NOMO-1 treated with dmso at 0.1 percent for 144 hours (cell line): ENCODE measurements around the gene CDC42BPB.
"Not testable (repeated sequence)": the region's sequence is repeated elsewhere in the genome, so short reads cannot be mapped to it uniquely, and the experiment has no call there.

Source experiments
- DNase-seq: peaks from one replicate; lab custom pipeline; 2025; ENCODE audit not compliant: unreplicated experiment; lab: John Stamatoyannopoulos, UW

The CDC42BPB gene

DNA sequence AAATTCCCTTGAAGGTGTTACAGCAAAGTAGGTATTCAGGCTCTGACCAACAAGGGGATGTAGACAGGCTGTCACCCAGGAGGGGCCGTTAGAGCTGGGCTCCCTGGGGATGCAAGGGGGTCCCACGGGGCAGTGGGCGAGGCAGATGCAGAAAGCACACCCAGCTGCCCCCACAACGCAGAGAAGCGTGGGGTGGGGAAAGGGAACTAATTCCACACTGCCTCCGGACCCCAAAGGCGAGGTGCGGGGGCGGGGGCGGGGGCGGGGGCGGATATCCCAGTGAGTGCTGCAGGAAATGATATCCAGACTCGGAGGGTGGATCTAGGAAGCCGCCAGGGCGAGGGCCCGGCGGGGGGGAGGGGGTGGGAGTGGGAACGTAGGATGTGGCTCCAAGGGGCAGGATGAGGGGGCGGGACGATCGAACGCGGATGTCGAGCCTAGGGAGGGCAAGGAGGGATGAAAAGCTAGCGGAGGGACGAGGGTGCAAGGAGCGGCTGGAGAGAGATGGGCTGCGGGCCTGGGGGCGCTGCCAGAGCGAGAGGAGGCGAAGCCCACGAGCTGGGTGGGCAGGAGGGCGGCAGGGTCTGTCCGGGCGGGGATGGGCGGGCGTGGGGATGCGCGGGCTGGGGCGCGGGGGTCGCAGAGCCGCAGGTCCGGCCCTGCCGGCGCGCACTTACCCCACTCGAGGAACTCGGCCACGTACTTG, 874 bp downstream of the CDC42BPB start:
- no peak for DNase-seq

GRCh38 chr14:103055695-103056094, 1.7 kb downstream of the CDC42BPB start:
- DNase-seq: no peak

- peak; percentile 20 for DNase-seq
These were observed 4.9 kb downstream of the CDC42BPB start for GRCh38 chr14:103052407-103052806.

DNA sequence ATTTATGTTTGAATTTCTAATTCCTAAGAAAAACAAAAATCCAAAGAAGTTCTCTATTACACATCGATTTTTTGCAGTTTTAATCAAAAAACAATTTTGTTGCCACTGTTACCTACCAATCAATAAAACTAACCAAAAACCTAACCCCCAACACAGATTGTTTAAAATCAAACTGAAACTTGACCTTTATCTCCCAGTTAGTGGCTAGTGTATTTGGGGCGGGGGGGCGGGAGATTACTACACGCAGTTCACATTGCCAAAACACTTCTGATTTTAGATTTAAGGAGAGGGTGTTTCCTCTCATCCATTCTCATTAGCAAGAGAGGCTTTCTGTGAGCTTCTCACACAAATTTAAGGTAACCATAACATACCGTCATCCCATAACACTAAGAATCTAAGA, 6.4 kb downstream of the CDC42BPB start:
- DNase-seq: no peak

GRCh38 chr14:103047453-103047852, 9.9 kb downstream of the CDC42BPB start:
- not testable (repeated sequence) for DNase-seq

DNA sequence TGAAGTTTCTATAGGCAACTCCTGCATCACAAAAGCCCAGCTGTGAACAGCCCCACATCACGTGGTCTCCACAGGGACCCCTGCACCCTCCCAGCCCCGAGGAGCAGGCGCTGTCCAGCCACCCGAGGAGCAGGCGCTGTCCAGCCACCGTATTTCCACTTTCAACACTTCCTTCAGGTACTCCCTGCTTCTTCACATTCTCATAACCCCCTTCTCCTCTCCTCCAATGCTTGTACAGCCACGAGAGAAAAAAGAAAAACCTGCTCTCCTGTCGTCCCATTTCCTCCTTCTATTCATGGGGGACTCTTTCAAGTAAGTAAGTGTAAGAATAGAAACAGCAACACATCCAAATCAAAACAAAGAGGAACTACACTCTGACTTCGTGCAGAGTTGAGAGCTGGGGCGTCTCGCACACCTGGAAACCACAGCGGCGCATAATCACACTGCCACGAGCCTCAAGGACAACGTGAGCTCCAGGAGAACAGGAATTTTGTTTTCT, 11.9 kb downstream of the CDC42BPB start:
- DNase-seq: no peak

- DNase-seq: no peak
These were observed 13.9 kb downstream of the CDC42BPB start for GRCh38 chr14:103043257-103044015.

DNA sequence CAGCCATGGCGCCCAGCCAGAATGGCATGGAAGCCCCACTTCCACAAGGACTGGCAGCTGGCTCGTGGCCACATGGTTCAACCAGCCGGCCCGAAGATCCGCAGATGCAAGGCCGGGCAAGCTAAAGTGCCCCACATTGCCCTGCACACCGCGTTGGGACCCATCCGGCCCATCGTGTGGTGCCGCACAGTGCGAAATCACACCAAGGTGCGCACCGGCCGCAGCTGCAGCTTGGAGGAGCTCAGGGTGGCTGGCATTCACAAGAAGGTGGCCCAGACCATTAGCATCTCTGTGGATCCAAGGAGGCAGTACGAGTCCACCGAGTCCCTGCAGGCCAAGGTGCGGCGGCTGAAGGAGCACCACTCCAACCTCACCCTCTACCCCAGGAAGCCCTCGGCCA, 15.9 kb downstream of the CDC42BPB start:
- no peak for DNase-seq

GRCh38 chr14:103033681-103034096, 23.7 kb downstream of the CDC42BPB start:
- DNase-seq: no peak

- no peak for DNase-seq
These were observed 25.4 kb downstream of the CDC42BPB start for GRCh38 chr14:103031956-103032355.

- DNase-seq: no peak
These were observed 25.8 kb downstream of the CDC42BPB start for GRCh38 chr14:103031566-103031911.

DNA sequence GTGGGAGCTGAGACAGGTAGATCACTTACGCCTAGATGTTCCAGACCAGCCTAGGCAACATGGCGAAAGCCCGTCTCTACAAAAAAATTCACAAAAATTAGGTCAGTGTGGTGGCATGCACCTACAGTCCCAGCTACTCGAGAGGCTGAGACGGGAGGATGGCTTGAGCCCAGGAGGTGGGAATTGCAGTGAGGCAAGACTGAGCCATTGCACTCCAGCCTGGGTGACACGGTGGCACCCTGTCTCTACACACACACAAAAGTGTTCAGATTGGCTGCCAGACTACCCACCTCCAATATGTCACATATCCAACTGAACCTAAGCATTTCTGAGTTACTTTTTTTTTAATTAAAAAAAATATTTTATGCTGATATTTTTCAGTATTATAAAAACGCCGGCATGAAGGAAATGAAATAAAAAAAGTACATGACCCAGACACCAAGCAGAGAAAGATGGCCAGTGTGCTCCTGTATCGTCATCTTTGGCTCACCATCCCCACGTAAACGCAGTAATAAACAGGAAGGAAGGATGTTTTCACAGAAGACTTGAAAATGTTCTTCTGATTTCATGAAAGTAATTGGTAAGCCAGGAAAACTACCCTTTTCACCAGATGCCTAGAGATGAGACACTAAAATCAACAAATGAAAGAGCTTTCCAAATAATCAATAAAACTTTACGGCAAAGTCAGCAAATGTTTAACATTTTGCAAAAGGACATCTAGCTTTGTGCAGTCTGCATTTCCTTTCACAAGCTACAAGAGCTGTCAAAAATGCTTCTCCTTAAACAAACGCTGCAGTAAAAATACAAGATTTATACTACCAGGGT, 26.4 kb downstream of the CDC42BPB start:
- no peak for DNase-seq

GRCh38 chr14:103029936-103030335, 27.4 kb downstream of the CDC42BPB start:
- no peak for DNase-seq

GRCh38 chr14:103028772-103029171, 28.6 kb downstream of the CDC42BPB start:
- DNase-seq: no peak

- DNase-seq: no peak
These were observed 29.1 kb downstream of the CDC42BPB start for GRCh38 chr14:103028161-103028767.

DNA sequence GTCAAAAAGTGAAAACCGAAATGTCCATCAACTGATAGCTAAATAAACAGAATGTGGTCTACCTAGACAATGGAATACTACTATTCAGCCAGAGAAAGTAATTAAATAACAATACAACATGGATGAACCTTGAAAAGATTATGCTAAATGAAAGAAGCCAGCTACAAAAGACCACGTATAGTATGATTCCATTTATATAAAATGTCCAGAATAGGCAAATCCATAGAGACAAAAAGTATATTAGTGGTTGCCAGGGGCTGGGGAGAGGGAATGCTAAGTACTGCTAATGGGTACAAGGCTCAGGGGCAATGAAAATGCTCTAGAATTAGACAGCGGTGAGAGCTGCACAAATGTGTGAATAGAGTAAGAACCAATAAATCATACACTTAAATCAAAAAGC, 29.9 kb downstream of the CDC42BPB start:
- DNase-seq: no peak

DNA sequence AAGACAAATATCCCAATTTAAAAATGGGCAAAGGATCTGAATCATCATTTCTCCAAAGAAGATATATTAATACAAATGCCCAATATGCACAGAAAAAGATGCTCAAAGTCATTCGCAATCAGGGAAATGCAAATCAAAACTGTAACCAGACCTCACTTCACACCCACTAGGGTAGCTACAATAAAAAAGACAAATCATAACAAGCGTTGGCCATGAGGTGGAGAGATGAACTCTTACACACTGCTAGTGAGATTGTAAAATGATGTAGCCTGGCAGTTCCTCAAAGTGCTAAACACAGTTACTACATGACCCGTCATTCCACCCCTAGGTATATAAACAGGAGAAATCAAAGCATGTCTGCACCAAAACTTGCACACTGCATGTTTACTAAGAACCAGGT, 30.4 kb downstream of the CDC42BPB start:
- no peak for DNase-seq

GRCh38 chr14:103026196-103026595, 31.2 kb downstream of the CDC42BPB start:
- DNase-seq: not testable (repeated sequence)

- DNase-seq: no peak
These were observed 33.4 kb downstream of the CDC42BPB start for GRCh38 chr14:103023881-103024473.

DNA sequence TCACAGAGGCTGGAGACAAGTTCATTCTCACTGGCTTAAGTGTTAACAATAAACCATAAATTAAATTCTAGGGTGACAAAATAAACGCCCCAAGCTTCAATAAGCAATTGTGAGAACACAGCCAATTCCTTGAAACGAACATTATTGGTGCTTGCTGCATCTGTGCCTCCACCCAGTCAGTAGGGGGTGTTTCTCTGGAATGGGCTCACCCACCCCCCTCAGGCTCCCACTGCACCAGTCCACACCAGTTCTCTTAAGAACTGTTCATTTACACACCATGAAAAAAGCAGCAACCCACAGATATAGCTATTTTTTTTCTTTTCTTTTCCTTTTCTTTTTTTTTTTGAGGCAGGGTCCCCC, 34.7 kb downstream of the CDC42BPB start:
- DNase-seq: no peak
